OCI-LY1 (cell line): Measurements from ENCODE around the gene NLGN3.

ENCODE experiments used
- CTCF ChIP-seq: fragments of 200-600 bp; sonication (generic), shearing (Covaris generic); IDR thresholded peaks from 2 replicates; pipeline ENCODE4 v1.5.1; 2017; ENCODE audit warnings: mild to moderate bottlenecking, antibody characterized with exemption, low read length, moderate library complexity, mixed read lengths
- EZH2 ChIP-seq: fragments of 200-600 bp; sonication (generic), shearing (Covaris generic); IDR thresholded peaks from 2 replicates; pipeline ENCODE4 v1.8.0; 2017; ENCODE audit warnings: borderline replicate concordance, mixed run types, mild to moderate bottlenecking, antibody characterized with exemption, low read length, moderate library complexity, mixed read lengths

- TF ChIP-seq CTCF = no peak
- no peak for TF ChIP-seq EZH2
These were observed 48.5 kb upstream of the NLGN3 start for GRCh38 chrX:71095981-71096759.
